22Rv1 (cell line): ENCODE measurements around the gene WASHC2A.
"Not testable (repeated sequence)": the region's sequence is repeated elsewhere in the genome, so short reads cannot be mapped to it uniquely, and the experiment has no call there.

Experiments used
- ZFX ChIP-seq: fragments of 450-650 bp; IDR thresholded peaks from 2 replicates; pipeline ENCODE4 v1.6.1; 2017; ENCODE audit warnings: antibody characterized with exemption, borderline replicate concordance
- TF ChIP-seq, protein P1 (sequence below): fragments of 450-650 bp; IDR thresholded peaks from 2 replicates; pipeline ENCODE4 v1.5.1; 2017; ENCODE audit warnings: mild to moderate bottlenecking

DNA sequence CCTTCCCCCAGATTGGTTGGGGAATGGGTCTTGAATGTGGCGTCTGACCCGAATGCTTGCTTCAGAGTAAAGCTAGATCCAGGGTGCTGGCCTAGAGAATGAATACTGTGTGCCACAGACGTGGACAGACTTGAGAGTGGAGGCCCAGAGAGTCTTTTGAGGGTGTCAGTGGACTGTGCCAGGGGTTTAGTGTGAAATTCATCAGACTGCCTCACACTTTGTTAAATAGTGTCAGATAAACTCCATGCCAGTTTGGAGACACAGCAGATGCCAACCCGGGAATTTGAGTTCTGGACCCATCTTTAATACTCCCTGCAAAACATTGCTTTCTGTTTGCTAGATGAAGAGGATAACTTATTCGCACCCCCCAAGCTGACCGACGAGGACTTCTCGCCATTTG is 25.2 kb downstream of the WASHC2A start:
- TF ChIP-seq, protein P1, sequence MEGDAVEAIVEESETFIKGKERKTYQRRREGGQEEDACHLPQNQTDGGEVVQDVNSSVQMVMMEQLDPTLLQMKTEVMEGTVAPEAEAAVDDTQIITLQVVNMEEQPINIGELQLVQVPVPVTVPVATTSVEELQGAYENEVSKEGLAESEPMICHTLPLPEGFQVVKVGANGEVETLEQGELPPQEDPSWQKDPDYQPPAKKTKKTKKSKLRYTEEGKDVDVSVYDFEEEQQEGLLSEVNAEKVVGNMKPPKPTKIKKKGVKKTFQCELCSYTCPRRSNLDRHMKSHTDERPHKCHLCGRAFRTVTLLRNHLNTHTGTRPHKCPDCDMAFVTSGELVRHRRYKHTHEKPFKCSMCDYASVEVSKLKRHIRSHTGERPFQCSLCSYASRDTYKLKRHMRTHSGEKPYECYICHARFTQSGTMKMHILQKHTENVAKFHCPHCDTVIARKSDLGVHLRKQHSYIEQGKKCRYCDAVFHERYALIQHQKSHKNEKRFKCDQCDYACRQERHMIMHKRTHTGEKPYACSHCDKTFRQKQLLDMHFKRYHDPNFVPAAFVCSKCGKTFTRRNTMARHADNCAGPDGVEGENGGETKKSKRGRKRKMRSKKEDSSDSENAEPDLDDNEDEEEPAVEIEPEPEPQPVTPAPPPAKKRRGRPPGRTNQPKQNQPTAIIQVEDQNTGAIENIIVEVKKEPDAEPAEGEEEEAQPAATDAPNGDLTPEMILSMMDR = not testable (repeated sequence)
- not testable (repeated sequence) for TF ChIP-seq ZFX
